Ascending aorta (tissue), 2 donors: Measurements from ENCODE around the gene WDR46. TPM values are rescaled to one million over a fixed set of nuclear protein-coding genes. Genes with fewer than 3 reads are reported as not detected.

Experiments
- DNase-seq, 2 donors: peaks; one replicate each; pipeline ENCODE4 v3.0.0-alpha.2; 2019; ENCODE audit warnings: low spot score in 2 of 2
- H3K27ac ChIP-seq, 2 donors: fragments of 200-600 bp; sonication (generic); one replicate each; pipeline ENCODE4 v1.5.1; 2016 to 2017; ENCODE audit warnings: mild to moderate bottlenecking in 1 of 2
- H3K27me3 ChIP-seq: fragments of 200-600 bp; sonication (generic); one replicate; pipeline ENCODE4 v1.5.1; 2017
- H3K36me3 ChIP-seq, 2 donors: fragments of 200-600 bp; sonication (generic); one replicate each; pipeline ENCODE4 v1.5.1; 2016
- H3K4me1 ChIP-seq, 2 donors: fragments of 200-600 bp; sonication (generic); one replicate each; pipeline ENCODE4 v1.5.1; 2016 to 2017; ENCODE audit warnings: mild to moderate bottlenecking in 1 of 2
- H3K4me3 ChIP-seq, 2 donors: fragments of 200-600 bp; sonication (generic); one replicate each; pipeline ENCODE4 v1.5.1; 2016 to 2017; ENCODE audit warnings: mild to moderate bottlenecking in 1 of 2
- H3K9me3 ChIP-seq, 2 donors: fragments of 200-600 bp; sonication (generic); one replicate each; pipeline ENCODE4 v1.5.1; 2016
- intact Hi-C: fragments of 100-400 bp; cut with DNase I; formaldehyde crosslinking; loops from one replicate; pipeline ENCODE4 v1.15.1; 2023
- total RNA-seq: library from RNA; depleted of rRNA; stranded (reverse); fragments of >200 nt; gene quantifications from one replicate; pipeline ENCODE4 v1.1.0, GENCODE V29; 2016
- TF ChIP-seq, protein P1 (sequence below), 3 experiments: fragments of 200-600 bp in 2 of 3; fragments of 450-650 bp in 1 of 3; sonication (generic) in 2 of 3; IDR thresholded peaks; one replicate each; pipeline ENCODE4 v1.5.1; 2016 to 2019; ENCODE audit warnings: antibody characterized with exemption in 3 of 3, mild to moderate bottlenecking in 1 of 3, moderate library complexity in 1 of 3

The WDR46 gene
- total RNA-seq, 1 donor from 2014 or later: 70.6 TPM

DNA sequence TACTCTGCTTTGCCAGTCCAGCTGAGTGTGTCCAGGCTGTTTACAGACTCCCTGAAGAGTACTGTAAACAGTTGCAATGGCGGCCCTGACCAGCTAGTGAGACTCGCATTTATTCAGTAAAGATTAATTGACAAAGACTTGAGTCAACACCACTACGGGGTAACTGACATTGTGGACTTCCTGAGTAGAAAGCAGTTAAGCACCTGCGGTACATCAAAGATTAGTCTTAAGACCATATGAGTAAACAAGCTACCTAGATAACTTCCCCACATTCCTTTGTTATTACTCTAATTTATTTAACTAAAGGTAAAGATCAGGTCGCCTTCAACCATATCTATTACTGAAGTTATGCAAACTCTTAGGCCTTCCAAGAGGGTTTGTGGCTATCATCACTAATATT, 30.0 kb downstream of the WDR46 start:
- no peak overlapping the region for H3K27ac ChIP-seq
- H3K4me1 ChIP-seq: no peaks in the 10 kb centered on the region
- H3K36me3 ChIP-seq: peaks cover 26 to 39% of the 10 kb centered on the region in 2 donors
- no peak for DNase-seq
- H3K4me3 ChIP-seq: no peak overlapping the region
- TF ChIP-seq, protein P1, sequence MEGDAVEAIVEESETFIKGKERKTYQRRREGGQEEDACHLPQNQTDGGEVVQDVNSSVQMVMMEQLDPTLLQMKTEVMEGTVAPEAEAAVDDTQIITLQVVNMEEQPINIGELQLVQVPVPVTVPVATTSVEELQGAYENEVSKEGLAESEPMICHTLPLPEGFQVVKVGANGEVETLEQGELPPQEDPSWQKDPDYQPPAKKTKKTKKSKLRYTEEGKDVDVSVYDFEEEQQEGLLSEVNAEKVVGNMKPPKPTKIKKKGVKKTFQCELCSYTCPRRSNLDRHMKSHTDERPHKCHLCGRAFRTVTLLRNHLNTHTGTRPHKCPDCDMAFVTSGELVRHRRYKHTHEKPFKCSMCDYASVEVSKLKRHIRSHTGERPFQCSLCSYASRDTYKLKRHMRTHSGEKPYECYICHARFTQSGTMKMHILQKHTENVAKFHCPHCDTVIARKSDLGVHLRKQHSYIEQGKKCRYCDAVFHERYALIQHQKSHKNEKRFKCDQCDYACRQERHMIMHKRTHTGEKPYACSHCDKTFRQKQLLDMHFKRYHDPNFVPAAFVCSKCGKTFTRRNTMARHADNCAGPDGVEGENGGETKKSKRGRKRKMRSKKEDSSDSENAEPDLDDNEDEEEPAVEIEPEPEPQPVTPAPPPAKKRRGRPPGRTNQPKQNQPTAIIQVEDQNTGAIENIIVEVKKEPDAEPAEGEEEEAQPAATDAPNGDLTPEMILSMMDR (IDR thresholded peaks at IDR 0.05): no peak
- intact Hi-C loops: no loop called here
- H3K9me3 ChIP-seq: no peaks in the 10 kb centered on the region
- no peaks in the 10 kb centered on the region for H3K27me3 ChIP-seq

DNA sequence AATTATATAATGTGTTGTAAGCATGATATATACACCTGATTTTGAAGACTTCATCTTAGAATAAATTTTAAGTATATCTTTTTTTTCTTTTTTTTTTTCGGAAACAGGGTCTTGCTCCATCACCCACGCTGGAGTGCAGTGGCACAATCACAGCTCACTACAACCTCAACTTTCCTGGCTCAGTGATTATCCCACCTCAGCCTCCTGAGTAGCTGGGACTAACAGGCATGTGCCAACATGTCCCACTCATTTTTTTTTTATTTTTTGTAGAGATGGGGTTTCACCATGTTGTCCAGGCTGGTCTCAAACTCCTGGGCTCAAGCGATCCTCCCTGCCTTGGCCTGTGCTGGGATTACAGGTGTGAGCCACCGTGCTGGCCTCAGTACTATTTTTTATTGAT, 34.4 kb downstream of the WDR46 start:
- peaks cover 6 to 23% of the 10 kb centered on the region in 2 donors for H3K36me3 ChIP-seq

DNA sequence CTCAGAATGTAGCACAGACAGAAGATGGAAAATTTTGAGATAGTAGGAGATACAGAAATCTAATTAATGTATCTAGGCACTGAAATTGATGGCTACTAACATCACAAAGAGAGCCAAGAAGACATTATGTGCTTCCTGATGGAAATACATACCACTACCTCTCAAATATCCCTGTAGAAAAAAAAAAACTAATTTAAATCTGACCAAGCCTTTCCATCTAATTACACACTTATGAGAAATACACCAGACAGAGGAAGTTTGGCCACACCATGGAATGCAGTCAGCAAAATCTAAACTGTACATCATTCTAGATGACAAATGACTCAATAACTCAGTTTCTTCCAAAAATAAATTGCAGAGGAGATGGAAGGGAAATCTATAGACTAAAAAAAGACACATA, 36.3 kb downstream of the WDR46 start:
- DNase-seq: no peak
- Histone ChIP-seq H3K27ac (no peak overlapping the region), H3K9me3 (no peaks in the 10 kb centered on the region), H3K4me3 (no peak overlapping the region), H3K36me3 (peaks cover 4 to 17% of the 10 kb centered on the region in 2 donors), H3K4me1 (peaks cover 4 to 23% of the 10 kb centered on the region in 2 donors), H3K27me3 (no peaks in the 10 kb centered on the region)
- TF ChIP-seq, protein P1 (IDR thresholded peaks at IDR 0.05): no peak
- intact Hi-C loops: no loop called here

More for the DNA sequence above, 34.4 kb downstream of the WDR46 start:
- Histone ChIP-seq H3K4me1 (peaks cover 4 to 12% of the 10 kb centered on the region in 2 donors), H3K27me3 (no peaks in the 10 kb centered on the region), H3K27ac (no peak overlapping the region), H3K9me3 (no peaks in the 10 kb centered on the region), H3K4me3 (no peak overlapping the region)
- no peak for DNase-seq
- TF ChIP-seq, protein P1 (IDR thresholded peaks at IDR 0.05): no peak
- intact Hi-C loops: no loop called here

DNA sequence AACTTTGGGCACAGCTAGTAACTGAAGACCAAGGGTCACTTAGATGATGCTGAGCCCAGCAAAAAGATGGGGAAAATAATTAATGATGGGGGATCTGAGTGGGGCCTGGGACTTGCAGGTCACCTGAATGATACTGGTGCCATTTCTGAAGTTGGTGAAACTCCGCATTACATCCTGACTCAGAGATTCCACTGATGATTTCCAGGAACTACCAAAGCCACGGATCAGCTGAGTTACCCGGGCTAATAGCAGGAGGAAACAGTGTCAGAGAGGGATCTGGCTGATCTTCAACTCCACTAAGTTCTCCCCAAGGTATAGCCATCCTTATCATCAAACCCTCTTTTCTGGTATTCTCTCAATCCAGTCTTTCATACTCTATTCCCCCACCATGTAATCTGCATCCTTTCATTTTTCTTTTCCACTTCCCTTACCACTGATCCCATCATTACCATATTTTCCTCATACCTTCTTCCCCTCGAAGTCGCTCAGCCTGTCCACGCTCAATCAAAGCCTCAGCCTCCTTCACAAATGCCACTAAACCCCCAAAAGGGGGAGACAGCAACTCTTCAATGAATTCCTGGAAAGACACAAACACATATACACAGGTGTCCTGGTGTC, 37.5 kb downstream of the WDR46 start:
- Histone ChIP-seq H3K36me3 (peaks cover 0 to 7% of the 10 kb centered on the region in 2 donors), H3K27me3 (no peaks in the 10 kb centered on the region), H3K4me3 (no peak overlapping the region), H3K9me3 (no peaks in the 10 kb centered on the region), H3K27ac (no peak overlapping the region), H3K4me1 (peaks cover 4 to 23% of the 10 kb centered on the region in 2 donors)
- intact Hi-C loops: no loop called here
- TF ChIP-seq, protein P1 (IDR thresholded peaks at IDR 0.05): no peak
- DNase-seq: peak in 1 of 2 donors; percentile 4

DNA sequence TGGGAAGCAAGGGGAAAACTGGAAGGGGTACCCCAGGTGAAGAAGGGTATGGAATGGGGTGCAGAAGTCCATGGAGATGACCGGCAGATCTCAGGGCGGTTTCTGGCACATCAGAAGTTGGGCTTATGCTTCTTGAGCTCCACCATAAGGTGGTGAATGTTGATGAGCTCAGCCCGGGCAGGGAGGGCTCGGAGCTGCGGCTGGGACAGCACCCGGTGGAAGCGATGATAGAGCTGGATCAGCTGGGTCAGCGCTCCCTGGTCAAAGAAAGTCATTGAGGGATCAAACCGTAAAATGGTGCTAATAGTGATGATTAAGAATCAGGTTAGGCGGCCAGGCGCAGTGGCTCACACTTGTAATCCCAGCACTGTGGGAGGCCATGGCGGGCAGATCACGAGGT, 38.3 kb downstream of the WDR46 start:
- H3K4me3 ChIP-seq: peak overlapping the region; percentile 69
- TF ChIP-seq, protein P1 (IDR thresholded peaks at IDR 0.05): no peak
- peaks cover 4 to 23% of the 10 kb centered on the region in 2 donors for H3K4me1 ChIP-seq
- peaks cover 0 to 7% of the 10 kb centered on the region in 2 donors for H3K36me3 ChIP-seq
- H3K27ac ChIP-seq: peak overlapping the region; percentile 93 to 94
- peak in 1 of 2 donors; percentile 58 for DNase-seq
- intact Hi-C loops: no loop called here
- H3K9me3 ChIP-seq: no peaks in the 10 kb centered on the region
- H3K27me3 ChIP-seq: no peaks in the 10 kb centered on the region
